Kidney (tissue), 14 donors: ENCODE results near the gene SPTLC3. TPM values are rescaled to one million over a fixed set of nuclear protein-coding genes. Genes with fewer than 3 reads are reported as not detected.

Experiments
- DNase-seq, 5 donors: peaks; one replicate each; pipeline ENCODE4 v3.0.0-alpha.2; 2013 to 2020
- FAIRE-seq: peaks from 2 replicates; lab custom pipeline; 2012; peaks lifted over from hg19 to GRCh38; lab: Jason Lieb, UNC
- H3K27ac ChIP-seq, 2 donors: one replicate each; pipeline ENCODE4 v1.7.0; 2013; ENCODE audit warnings: low read depth in 2 of 2, low read length in 2 of 2, inconsistent platforms in 1 of 2
- H3K27me3 ChIP-seq: one replicate; pipeline ENCODE4 v1.7.1; 2013; ENCODE audit warnings: low read length, inconsistent platforms; ENCODE audit not compliant: control insufficient read depth, insufficient read depth
- H3K36me3 ChIP-seq, 3 donors: one replicate each; pipeline versions ENCODE4 v1.7.0 to v1.7.1; 2013; ENCODE audit warnings: low read length in 3 of 3, control low read depth in 1 of 3, inconsistent platforms in 1 of 3; ENCODE audit not compliant: insufficient read depth in 3 of 3, control insufficient read depth in 2 of 3
- H3K4me1 ChIP-seq, 3 donors: one replicate each; pipeline versions ENCODE4 v1.7.0 to v1.7.1; 2013; ENCODE audit warnings: low read length in 3 of 3, inconsistent platforms in 1 of 3, low read depth in 1 of 3; ENCODE audit not compliant: control insufficient read depth in 2 of 3, insufficient read depth in 2 of 3
- H3K4me3 ChIP-seq, 3 donors: one replicate each; pipeline versions ENCODE4 v1.7.0 to v1.8.1; 2013; ENCODE audit warnings: low read length in 3 of 3, control low read depth in 1 of 3, inconsistent platforms in 1 of 3
- H3K9ac ChIP-seq, 3 donors: one replicate each; pipeline versions ENCODE4 v1.7.0 to v1.7.1; 2013; ENCODE audit warnings: low read length in 3 of 3, control low read depth in 1 of 3, inconsistent platforms in 1 of 3
- H3K9me3 ChIP-seq, 3 donors: one replicate each; pipeline versions ENCODE4 v1.7.0 to v1.7.1; 2013; ENCODE audit warnings: low read length in 3 of 3, control low read depth in 1 of 3, inconsistent platforms in 1 of 3; ENCODE audit not compliant: control insufficient read depth in 2 of 3, insufficient read depth in 1 of 3
- CTCF ChIP-seq: IDR thresholded peaks from 3 replicates; pipeline ENCODE4 v1.5.1; 2012; ENCODE audit warnings: mild to moderate bottlenecking, moderate library complexity, borderline replicate concordance; ENCODE audit not compliant: insufficient read depth; ENCODE audit errors: extremely low read depth
- intact Hi-C: fragments of 100-400 bp; cut with DNase I; formaldehyde crosslinking; loops from one replicate; pipeline ENCODE4 v1.11.1; 2022
- polyA plus RNA-seq: library from polyadenylated mRNA; stranded (reverse); fragments of 350-450 nt; fragmentation: Illumina TruSeq; extraction: RNeasy Lipid Tissue Mini Kit (QIAGEN cat#74804); gene quantifications from one replicate; pipeline ENCODE4 v1.2.3, GENCODE V29; 2014; ENCODE audit warnings: low read depth, low replicate concordance; ENCODE audit not compliant: insufficient read depth
- total RNA-seq: library from RNA; stranded (reverse); fragmentation: NEBNext Ultra II Directional; extraction: Animal tissue kit (Norgen Biotek cat#: 25700); gene quantifications from one replicate; pipeline ENCODE4 v1.2.1, GENCODE V29; 2021
- donor health status: control.
- donor health status: control.
- donor health status: control.
- donor health status: control.
- donor health status: control.
- donor health status: DM: yes; HTN: yes; CAD: no.
- donor health status: Normal renal cell carcinoma (clear cell type).

SPTLC3 gene
- total and polyA plus RNA-seq, 2 donors from 2014 or later, result 7.1 to 65.9 TPM

- H3K27ac ChIP-seq, result no peak overlapping the region
- TF ChIP-seq CTCF, result no peak
- H3K9ac ChIP-seq, result no peak overlapping the region
- H3K27me3 ChIP-seq, result no peaks in the 10 kb centered on the region
- no peak overlapping the region for H3K4me3 ChIP-seq
- peaks cover 0 to 5% (median 0%) of the 10 kb centered on the region in 3 donors for H3K9me3 ChIP-seq
- intact Hi-C loops, result no loop called here
- H3K4me1 ChIP-seq, result no peaks in the 10 kb centered on the region
- DNase-seq (no peak), FAIRE-seq (no peak)
- H3K36me3 ChIP-seq, result no peaks in the 10 kb centered on the region
Measured at GRCh38 chr20:13062789-13063188, 54.0 kb downstream of the SPTLC3 start.

GRCh38 chr20:13068336-13068735 lies 59.6 kb downstream of the SPTLC3 start:
- Histone ChIP-seq H3K9me3 (peaks cover 0 to 5% (median 0%) of the 10 kb centered on the region in 3 donors), H3K27ac (no peak overlapping the region), H3K27me3 (no peaks in the 10 kb centered on the region), H3K36me3 (no peaks in the 10 kb centered on the region), H3K4me1 (peaks cover 0 to 3% (median 0%) of the 10 kb centered on the region in 3 donors), H3K4me3 (no peak overlapping the region), H3K9ac (no peak overlapping the region)
- intact Hi-C loops, result no loop called here
- TF ChIP-seq CTCF, result no peak
- FAIRE-seq, result no peak
- DNase-seq, result no peak

DNA sequence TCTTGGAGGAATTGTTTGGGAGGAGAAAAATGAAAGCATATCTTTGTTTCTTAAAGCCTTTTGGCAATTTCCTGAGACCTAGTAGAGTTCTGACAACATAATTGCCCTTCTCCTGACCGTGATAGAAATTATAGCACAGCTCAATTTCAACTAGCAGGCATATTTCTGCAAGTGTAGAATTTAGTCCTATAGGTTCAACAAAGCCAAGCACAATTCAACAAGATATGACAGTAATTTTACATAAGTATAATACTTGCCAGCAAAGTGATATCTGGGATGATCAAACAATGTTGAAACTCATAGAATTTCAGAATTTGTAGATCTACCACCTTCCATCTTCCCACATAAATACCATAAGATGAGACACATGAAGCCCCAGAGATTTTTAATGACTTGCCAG lies 73.1 kb downstream of the SPTLC3 start:
- no peaks in the 10 kb centered on the region for H3K9me3 ChIP-seq
- H3K36me3 ChIP-seq, result no peaks in the 10 kb centered on the region
- no peaks in the 10 kb centered on the region for H3K27me3 ChIP-seq
- H3K9ac ChIP-seq, result no peak overlapping the region
- H3K4me3 ChIP-seq, result no peak overlapping the region
- no peak for DNase-seq
- no peak overlapping the region for H3K27ac ChIP-seq
- FAIRE-seq, result no peak
- intact Hi-C loops, result no loop called here
- H3K4me1 ChIP-seq, result no peaks in the 10 kb centered on the region
- TF ChIP-seq CTCF, result no peak

DNA sequence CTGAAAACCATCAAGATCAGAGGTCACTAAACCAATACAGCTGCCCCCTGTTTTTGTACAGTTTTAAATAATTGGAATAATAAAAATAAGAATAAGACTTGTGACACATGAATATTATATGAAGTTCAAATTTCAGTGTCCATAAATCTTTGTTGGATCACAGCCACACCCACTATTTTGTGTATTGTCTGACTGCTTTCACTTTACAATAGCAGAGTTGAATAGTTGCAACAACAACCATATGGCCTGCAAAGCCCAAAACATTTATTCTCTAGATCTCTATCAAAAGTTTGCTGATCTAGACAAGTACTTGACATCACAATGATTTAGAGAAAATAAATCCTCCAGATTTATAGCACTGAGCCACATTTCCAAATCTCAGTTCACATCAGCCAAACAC lies 73.6 kb downstream of the SPTLC3 start:
- FAIRE-seq (no peak), DNase-seq (no peak)
- H3K36me3 ChIP-seq, result no peaks in the 10 kb centered on the region
- H3K9me3 ChIP-seq, result no peaks in the 10 kb centered on the region
- H3K27ac ChIP-seq, result no peak overlapping the region
- TF ChIP-seq CTCF, result no peak
- no peak overlapping the region for H3K4me3 ChIP-seq
- H3K27me3 ChIP-seq, result no peaks in the 10 kb centered on the region
- no peak overlapping the region for H3K9ac ChIP-seq
- H3K4me1 ChIP-seq, result no peaks in the 10 kb centered on the region
- intact Hi-C loops, result no loop called here
